Activated CD8-positive, alpha-beta T cell treated with anti-CD3 and anti-CD28 coated beads for 36 hours (primary cell): ENCODE measurements around the gene AFAP1L2. TPM values are rescaled to one million over a fixed set of nuclear protein-coding genes. Genes with fewer than 3 reads are reported as not detected.

Experiments
- ATAC-seq: fragments of 200-7000 bp; cut with Tn5 transposase; one replicate; pipeline ENCODE4 v1.10.0; 2021; ENCODE audit warnings: mild to moderate bottlenecking, moderate library complexity
- CTCF ChIA-PET: fragments of 350-600 bp; sonication (Branson Sonifier 250); formaldehyde crosslinking; loops from one replicate; lab custom pipeline; 2021; ENCODE audit warnings: antibody characterized with exemption; lab: Charles Lee
- POLR2A ChIA-PET: fragments of 350-600 bp; sonication (Branson Sonifier 250); formaldehyde crosslinking; loops from one replicate; lab custom pipeline; 2021; ENCODE audit warnings: antibody characterized with exemption; lab: Charles Lee
- DNase-seq: peaks from one replicate; pipeline ENCODE4 v3.0.0-alpha.2; 2020
- H3K27ac Mint-ChIP-seq: one replicate; pipeline ENCODE4 v1.8.0; 2021; ENCODE audit warnings: mild to moderate bottlenecking, mixed read lengths
- H3K27me3 Mint-ChIP-seq: one replicate; pipeline ENCODE4 v1.8.0; 2021; ENCODE audit warnings: mixed read lengths
- H3K36me3 Mint-ChIP-seq: one replicate; pipeline ENCODE4 v1.8.0; 2021; ENCODE audit warnings: low read depth, mixed read lengths
- H3K4me1 Mint-ChIP-seq: one replicate; pipeline ENCODE4 v1.8.0; 2021; ENCODE audit warnings: low read depth, mixed read lengths
- H3K4me3 Mint-ChIP-seq: one replicate; pipeline ENCODE4 v1.8.0; 2021; ENCODE audit warnings: mild to moderate bottlenecking, moderate library complexity, mixed read lengths
- H3K9me3 Mint-ChIP-seq: one replicate; pipeline ENCODE4 v1.8.0; 2021; ENCODE audit warnings: mixed read lengths
- intact Hi-C: fragments of 100-400 bp; cut with micrococcal nuclease; formaldehyde crosslinking; loops from one replicate; pipeline ENCODE4 v1.10.0; 2022
- total RNA-seq, 2 experiments: library from RNA; stranded (reverse); gene quantifications; one replicate each; pipeline ENCODE4 v1.2.3, GENCODE V29; 2021
- TF ChIP-seq, protein P1 (sequence below): fragments of 200-600 bp; IDR thresholded peaks from one replicate; pipeline ENCODE4 v1.8.0; 2022; ENCODE audit warnings: antibody characterized with exemption, mild to moderate bottlenecking

AFAP1L2 gene
- total RNA-seq, 2 experiments from 2014 or later: 4.9 to 6.3 TPM

DNA sequence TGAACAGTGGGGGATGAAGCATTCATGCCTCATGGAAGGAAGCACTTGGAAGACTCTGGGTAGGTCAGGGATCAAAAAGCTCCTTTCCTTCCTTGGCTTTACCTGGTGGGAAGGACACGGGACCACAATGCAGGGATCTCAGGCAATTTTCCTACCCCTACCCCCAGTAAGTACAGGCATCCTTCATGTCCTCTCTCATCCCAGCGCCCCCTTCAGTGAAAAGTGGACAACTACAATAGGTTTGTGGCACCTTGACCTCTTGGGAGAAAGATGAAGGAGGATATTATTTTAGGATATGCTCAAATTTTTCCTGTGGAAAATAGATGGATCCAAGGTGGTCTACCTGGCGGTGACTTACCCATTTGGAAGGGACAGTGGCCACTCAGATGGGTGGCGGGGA lies 16.5 kb downstream of the AFAP1L2 start:
- ATAC-seq: no peak
- CTCF ChIA-PET: interaction anchor here (0.7 to 3.6 kb wide), 3 partner anchors 13 to 84 kb away, joined by 3 to 16 read pairs (median 6); no protein-coding TSS in a partner anchor
- TF ChIP-seq, protein P1, sequence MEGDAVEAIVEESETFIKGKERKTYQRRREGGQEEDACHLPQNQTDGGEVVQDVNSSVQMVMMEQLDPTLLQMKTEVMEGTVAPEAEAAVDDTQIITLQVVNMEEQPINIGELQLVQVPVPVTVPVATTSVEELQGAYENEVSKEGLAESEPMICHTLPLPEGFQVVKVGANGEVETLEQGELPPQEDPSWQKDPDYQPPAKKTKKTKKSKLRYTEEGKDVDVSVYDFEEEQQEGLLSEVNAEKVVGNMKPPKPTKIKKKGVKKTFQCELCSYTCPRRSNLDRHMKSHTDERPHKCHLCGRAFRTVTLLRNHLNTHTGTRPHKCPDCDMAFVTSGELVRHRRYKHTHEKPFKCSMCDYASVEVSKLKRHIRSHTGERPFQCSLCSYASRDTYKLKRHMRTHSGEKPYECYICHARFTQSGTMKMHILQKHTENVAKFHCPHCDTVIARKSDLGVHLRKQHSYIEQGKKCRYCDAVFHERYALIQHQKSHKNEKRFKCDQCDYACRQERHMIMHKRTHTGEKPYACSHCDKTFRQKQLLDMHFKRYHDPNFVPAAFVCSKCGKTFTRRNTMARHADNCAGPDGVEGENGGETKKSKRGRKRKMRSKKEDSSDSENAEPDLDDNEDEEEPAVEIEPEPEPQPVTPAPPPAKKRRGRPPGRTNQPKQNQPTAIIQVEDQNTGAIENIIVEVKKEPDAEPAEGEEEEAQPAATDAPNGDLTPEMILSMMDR: no peak
- no peak for DNase-seq
- Mint-ChIP-seq H3K27ac (peak overlapping the region; percentile 63), H3K27me3 (peaks cover 8% of the 10 kb centered on the region), H3K4me3 (no peak overlapping the region), H3K36me3 (no peaks in the 10 kb centered on the region), H3K4me1 (peaks cover 22% of the 10 kb centered on the region), H3K9me3 (peaks cover 1% of the 10 kb centered on the region)
- POLR2A ChIA-PET: interaction anchor here (0.9 kb wide), 1 partner anchor 10 kb away, joined by 3 read pairs; no protein-coding TSS in a partner anchor
- intact Hi-C loops: no loop called here

GRCh38 chr10:114386452-114386851 lies 17.9 kb downstream of the AFAP1L2 start:
- no peak for ATAC-seq
- Mint-ChIP-seq H3K27ac (no peak overlapping the region), H3K4me3 (no peak overlapping the region), H3K4me1 (peaks cover 22% of the 10 kb centered on the region), H3K36me3 (no peaks in the 10 kb centered on the region), H3K9me3 (peaks cover 1% of the 10 kb centered on the region), H3K27me3 (peaks cover 11% of the 10 kb centered on the region)
- TF ChIP-seq, protein P1: no peak
- no peak for DNase-seq
- intact Hi-C loops: no loop called here
- ChIA-PET CTCF (interaction anchor here (3.6 kb wide), 1 partner anchor 83 kb away, joined by 16 read pairs; no protein-coding TSS in a partner anchor), POLR2A (interaction anchor here (1.0 kb wide), 1 partner anchor 100 kb away, joined by 3 read pairs; no protein-coding TSS in a partner anchor)

DNA sequence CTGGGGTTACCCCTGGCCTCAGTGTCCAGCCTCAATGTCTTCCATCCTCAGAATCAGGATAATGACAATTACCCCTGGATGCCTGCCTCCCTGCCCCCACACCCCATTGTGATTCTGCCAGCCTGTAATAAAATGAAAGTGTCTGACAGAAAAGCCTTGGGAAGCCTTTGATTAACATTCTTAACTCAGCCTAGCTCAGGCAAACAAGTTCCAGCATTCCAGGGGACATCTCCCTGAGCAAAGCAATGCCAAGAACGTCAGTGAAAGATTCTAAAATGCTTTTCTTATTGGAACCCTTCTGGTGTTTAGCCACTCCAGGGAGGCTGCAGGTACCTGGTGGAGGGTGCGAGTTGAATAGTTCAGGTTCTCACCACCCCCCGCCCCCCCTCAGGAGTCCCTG lies 18.7 kb downstream of the AFAP1L2 start:
- Mint-ChIP-seq H3K4me3 (no peak overlapping the region), H3K27me3 (peaks cover 15% of the 10 kb centered on the region), H3K36me3 (no peaks in the 10 kb centered on the region), H3K27ac (no peak overlapping the region), H3K4me1 (peaks cover 22% of the 10 kb centered on the region), H3K9me3 (peaks cover 1% of the 10 kb centered on the region)
- ChIA-PET POLR2A (no interaction called here), CTCF (no interaction called here)
- DNase-seq (no peak), ATAC-seq (no peak)
- intact Hi-C loops: no loop called here
- TF ChIP-seq, protein P1: no peak

DNA sequence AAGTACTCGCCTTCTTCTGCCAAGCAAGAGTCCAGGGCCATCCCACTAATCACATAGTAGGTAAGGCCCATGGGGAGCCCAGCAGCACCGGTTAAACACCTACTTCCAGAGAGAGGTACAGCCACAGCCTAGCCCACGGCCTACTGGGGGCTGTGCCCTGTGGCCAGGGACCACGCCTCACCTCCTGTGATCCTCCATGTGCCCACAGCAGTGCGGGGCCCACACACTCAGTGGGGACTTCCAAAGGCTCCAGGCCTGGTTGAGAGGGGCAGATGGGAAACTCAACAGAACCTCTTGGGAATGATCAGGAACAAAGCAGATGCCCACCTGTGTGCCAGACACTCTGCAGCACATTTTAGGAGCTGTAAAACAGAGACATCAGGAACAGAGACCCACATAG lies 19.7 kb downstream of the AFAP1L2 start:
- ATAC-seq: no peak
- Mint-ChIP-seq H3K4me3 (no peak overlapping the region), H3K36me3 (no peaks in the 10 kb centered on the region), H3K27ac (no peak overlapping the region), H3K9me3 (peaks cover 1% of the 10 kb centered on the region), H3K27me3 (peaks cover 18% of the 10 kb centered on the region), H3K4me1 (peaks cover 22% of the 10 kb centered on the region)
- TF ChIP-seq, protein P1: no peak
- intact Hi-C loops: no loop called here
- ChIA-PET POLR2A (no interaction called here), CTCF (no interaction called here)
- no peak for DNase-seq

DNA sequence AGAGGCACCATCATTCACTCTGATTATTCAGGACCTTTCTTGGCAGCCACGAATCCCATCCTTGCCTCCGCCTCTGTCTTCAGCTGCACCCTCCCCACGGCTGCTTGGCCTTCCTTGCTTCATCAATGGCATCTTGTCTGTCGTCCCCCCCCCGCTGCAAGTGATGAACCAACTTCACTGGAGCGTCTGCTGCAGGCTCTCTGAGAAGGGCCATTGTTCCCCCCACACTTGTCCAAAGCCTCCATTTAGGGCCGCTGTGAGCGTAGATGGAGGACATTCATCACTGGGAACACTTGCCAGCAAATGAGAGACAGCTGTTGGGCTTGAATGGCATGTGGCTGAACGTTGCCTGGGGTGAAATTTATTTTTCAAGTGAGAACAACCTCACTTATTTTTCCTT lies 20.1 kb downstream of the AFAP1L2 start:
- intact Hi-C loops: no loop called here
- TF ChIP-seq, protein P1: no peak
- DNase-seq: no peak
- no peak overlapping the region for H3K4me3 Mint-ChIP-seq
- no peak for ATAC-seq
- peaks cover 21% of the 10 kb centered on the region for H3K4me1 Mint-ChIP-seq
- H3K9me3 Mint-ChIP-seq: peaks cover 1% of the 10 kb centered on the region
- ChIA-PET CTCF (no interaction called here), POLR2A (no interaction called here)
- peaks cover 18% of the 10 kb centered on the region for H3K27me3 Mint-ChIP-seq
- H3K36me3 Mint-ChIP-seq: no peaks in the 10 kb centered on the region
- H3K27ac Mint-ChIP-seq: no peak overlapping the region
